Stimulated activated CD8-positive, alpha-beta memory T cell treated with anti-CD3 and anti-CD28 coated beads, Interleukin-15, amount 100 ng/mL, for 1 hour (primary cell): ENCODE measurements around the gene APRT.

Experiments
- DNase-seq: peaks from one replicate; pipeline ENCODE4 v3.0.0-alpha.2; 2020; ENCODE audit warnings: low read depth

APRT gene

GRCh38 chr16:88811769-88812512, at the start of gene APRT:
Gene APRT (minus strand): TSS chr16:88811928. CDS start chr16:88811899, 29 bp downstream.
- DNase-seq, result peak; percentile 96

GRCh38 chr16:88861359-88861758, 49.6 kb upstream of the APRT start:
- no peak for DNase-seq

GRCh38 chr16:88859381-88860091, 47.8 kb upstream of the APRT start:
- no peak for DNase-seq

- peak; percentile 54 for DNase-seq
Observed at GRCh38 chr16:88857728-88858339, 46.1 kb upstream of the APRT start.

GRCh38 chr16:88856828-88857727, 45.4 kb upstream of the APRT start, which contains the start of the genes GALNS and TRAPPC2L:
Gene GALNS (minus strand): TSS chr16:88856947. CDS start chr16:88856877, 70 bp downstream.
Gene TRAPPC2L (plus strand): TSS chr16:88857127. CDS start chr16:88857151, 24 bp downstream.
- DNase-seq, result peak; percentile 99

GRCh38 chr16:88856122-88856827, 44.5 kb upstream of the APRT start:
- DNase-seq, result no peak

- no peak for DNase-seq
Observed at GRCh38 chr16:88855736-88856121, 44.0 kb upstream of the APRT start.

GRCh38 chr16:88855176-88855575, 43.4 kb upstream of the APRT start:
- DNase-seq, result no peak

- DNase-seq, result no peak
Observed at GRCh38 chr16:88854306-88855111, 42.8 kb upstream of the APRT start.

- DNase-seq, result no peak
Observed at GRCh38 chr16:88853325-88853941, 41.7 kb upstream of the APRT start.

- DNase-seq, result no peak
Observed at GRCh38 chr16:88851616-88852015, 39.9 kb upstream of the APRT start.

GRCh38 chr16:88850531-88851199, 38.9 kb upstream of the APRT start:
- DNase-seq, result no peak

GRCh38 chr16:88848557-88848956, 36.8 kb upstream of the APRT start:
- DNase-seq, result no peak

GRCh38 chr16:88847654-88848053, 35.9 kb upstream of the APRT start:
- DNase-seq, result no peak

- DNase-seq, result no peak
Observed at GRCh38 chr16:88846088-88846487, 34.4 kb upstream of the APRT start.

- DNase-seq, result no peak
Observed at GRCh38 chr16:88844419-88845036, 32.8 kb upstream of the APRT start.

- DNase-seq, result no peak
Observed at GRCh38 chr16:88843256-88843655, 31.5 kb upstream of the APRT start.

- no peak for DNase-seq
Observed at GRCh38 chr16:88842806-88843205, 31.1 kb upstream of the APRT start.

GRCh38 chr16:88842308-88842756, 30.6 kb upstream of the APRT start:
- DNase-seq, result no peak
